Measurements from ENCODE around the gene NATD1.

- TF ChIP-seq YY1 (IDR thresholded peaks at IDR 0.05) (no peak), CTCF (IDR thresholded peaks at IDR 0.05; ENCODE audit: low read depth, low read length, missing input control) (no peak), ATF3 (IDR thresholded peaks at IDR 0.05) (no peak)
Measured at GRCh38 chr17:21194703-21195102, 58.5 kb downstream of the NATD1 start.

Measured in liver (tissue), 3 donors.